ENCODE data around the gene OMD. TPM values are rescaled to one million over a fixed set of nuclear protein-coding genes. Genes with fewer than 3 reads are reported as not detected.

Gene OMD
- total and polyA plus RNA-seq, 9 of the 15 experiments (the other 6 are each of a cell fraction or from before 2014, with no cell fraction given) = 0.21 TPM; not detected in 8

GRCh38 chr9:92423612-92424011 lies 659 bp downstream of the OMD start (continued):
- TF ChIP-seq, protein P1, sequence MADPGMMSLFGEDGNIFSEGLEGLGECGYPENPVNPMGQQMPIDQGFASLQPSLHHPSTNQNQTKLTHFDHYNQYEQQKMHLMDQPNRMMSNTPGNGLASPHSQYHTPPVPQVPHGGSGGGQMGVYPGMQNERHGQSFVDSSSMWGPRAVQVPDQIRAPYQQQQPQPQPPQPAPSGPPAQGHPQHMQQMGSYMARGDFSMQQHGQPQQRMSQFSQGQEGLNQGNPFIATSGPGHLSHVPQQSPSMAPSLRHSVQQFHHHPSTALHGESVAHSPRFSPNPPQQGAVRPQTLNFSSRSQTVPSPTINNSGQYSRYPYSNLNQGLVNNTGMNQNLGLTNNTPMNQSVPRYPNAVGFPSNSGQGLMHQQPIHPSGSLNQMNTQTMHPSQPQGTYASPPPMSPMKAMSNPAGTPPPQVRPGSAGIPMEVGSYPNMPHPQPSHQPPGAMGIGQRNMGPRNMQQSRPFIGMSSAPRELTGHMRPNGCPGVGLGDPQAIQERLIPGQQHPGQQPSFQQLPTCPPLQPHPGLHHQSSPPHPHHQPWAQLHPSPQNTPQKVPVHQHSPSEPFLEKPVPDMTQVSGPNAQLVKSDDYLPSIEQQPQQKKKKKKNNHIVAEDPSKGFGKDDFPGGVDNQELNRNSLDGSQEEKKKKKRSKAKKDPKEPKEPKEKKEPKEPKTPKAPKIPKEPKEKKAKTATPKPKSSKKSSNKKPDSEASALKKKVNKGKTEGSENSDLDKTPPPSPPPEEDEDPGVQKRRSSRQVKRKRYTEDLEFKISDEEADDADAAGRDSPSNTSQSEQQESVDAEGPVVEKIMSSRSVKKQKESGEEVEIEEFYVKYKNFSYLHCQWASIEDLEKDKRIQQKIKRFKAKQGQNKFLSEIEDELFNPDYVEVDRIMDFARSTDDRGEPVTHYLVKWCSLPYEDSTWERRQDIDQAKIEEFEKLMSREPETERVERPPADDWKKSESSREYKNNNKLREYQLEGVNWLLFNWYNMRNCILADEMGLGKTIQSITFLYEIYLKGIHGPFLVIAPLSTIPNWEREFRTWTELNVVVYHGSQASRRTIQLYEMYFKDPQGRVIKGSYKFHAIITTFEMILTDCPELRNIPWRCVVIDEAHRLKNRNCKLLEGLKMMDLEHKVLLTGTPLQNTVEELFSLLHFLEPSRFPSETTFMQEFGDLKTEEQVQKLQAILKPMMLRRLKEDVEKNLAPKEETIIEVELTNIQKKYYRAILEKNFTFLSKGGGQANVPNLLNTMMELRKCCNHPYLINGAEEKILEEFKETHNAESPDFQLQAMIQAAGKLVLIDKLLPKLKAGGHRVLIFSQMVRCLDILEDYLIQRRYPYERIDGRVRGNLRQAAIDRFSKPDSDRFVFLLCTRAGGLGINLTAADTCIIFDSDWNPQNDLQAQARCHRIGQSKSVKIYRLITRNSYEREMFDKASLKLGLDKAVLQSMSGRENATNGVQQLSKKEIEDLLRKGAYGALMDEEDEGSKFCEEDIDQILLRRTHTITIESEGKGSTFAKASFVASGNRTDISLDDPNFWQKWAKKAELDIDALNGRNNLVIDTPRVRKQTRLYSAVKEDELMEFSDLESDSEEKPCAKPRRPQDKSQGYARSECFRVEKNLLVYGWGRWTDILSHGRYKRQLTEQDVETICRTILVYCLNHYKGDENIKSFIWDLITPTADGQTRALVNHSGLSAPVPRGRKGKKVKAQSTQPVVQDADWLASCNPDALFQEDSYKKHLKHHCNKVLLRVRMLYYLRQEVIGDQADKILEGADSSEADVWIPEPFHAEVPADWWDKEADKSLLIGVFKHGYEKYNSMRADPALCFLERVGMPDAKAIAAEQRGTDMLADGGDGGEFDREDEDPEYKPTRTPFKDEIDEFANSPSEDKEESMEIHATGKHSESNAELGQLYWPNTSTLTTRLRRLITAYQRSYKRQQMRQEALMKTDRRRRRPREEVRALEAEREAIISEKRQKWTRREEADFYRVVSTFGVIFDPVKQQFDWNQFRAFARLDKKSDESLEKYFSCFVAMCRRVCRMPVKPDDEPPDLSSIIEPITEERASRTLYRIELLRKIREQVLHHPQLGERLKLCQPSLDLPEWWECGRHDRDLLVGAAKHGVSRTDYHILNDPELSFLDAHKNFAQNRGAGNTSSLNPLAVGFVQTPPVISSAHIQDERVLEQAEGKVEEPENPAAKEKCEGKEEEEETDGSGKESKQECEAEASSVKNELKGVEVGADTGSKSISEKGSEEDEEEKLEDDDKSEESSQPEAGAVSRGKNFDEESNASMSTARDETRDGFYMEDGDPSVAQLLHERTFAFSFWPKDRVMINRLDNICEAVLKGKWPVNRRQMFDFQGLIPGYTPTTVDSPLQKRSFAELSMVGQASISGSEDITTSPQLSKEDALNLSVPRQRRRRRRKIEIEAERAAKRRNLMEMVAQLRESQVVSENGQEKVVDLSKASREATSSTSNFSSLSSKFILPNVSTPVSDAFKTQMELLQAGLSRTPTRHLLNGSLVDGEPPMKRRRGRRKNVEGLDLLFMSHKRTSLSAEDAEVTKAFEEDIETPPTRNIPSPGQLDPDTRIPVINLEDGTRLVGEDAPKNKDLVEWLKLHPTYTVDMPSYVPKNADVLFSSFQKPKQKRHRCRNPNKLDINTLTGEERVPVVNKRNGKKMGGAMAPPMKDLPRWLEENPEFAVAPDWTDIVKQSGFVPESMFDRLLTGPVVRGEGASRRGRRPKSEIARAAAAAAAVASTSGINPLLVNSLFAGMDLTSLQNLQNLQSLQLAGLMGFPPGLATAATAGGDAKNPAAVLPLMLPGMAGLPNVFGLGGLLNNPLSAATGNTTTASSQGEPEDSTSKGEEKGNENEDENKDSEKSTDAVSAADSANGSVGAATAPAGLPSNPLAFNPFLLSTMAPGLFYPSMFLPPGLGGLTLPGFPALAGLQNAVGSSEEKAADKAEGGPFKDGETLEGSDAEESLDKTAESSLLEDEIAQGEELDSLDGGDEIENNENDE (IDR thresholded peaks at IDR 0.05; ENCODE audit: low read depth, low read length) = no peak
- TF ChIP-seq THRA (IDR thresholded peaks at IDR 0.05) = no peak
- TF ChIP-seq GTF2E2 (tag; IDR thresholded peaks at IDR 0.05) = no peak
- TF ChIP-seq SMAD3 (CRISPR knock-in tag; conservative IDR thresholded peaks at IDR 0.05) = no peak
- TF ChIP-seq CHCHD3 (CRISPR knock-in tag; IDR thresholded peaks at IDR 0.05) = no peak
- TF ChIP-seq, protein P2, sequence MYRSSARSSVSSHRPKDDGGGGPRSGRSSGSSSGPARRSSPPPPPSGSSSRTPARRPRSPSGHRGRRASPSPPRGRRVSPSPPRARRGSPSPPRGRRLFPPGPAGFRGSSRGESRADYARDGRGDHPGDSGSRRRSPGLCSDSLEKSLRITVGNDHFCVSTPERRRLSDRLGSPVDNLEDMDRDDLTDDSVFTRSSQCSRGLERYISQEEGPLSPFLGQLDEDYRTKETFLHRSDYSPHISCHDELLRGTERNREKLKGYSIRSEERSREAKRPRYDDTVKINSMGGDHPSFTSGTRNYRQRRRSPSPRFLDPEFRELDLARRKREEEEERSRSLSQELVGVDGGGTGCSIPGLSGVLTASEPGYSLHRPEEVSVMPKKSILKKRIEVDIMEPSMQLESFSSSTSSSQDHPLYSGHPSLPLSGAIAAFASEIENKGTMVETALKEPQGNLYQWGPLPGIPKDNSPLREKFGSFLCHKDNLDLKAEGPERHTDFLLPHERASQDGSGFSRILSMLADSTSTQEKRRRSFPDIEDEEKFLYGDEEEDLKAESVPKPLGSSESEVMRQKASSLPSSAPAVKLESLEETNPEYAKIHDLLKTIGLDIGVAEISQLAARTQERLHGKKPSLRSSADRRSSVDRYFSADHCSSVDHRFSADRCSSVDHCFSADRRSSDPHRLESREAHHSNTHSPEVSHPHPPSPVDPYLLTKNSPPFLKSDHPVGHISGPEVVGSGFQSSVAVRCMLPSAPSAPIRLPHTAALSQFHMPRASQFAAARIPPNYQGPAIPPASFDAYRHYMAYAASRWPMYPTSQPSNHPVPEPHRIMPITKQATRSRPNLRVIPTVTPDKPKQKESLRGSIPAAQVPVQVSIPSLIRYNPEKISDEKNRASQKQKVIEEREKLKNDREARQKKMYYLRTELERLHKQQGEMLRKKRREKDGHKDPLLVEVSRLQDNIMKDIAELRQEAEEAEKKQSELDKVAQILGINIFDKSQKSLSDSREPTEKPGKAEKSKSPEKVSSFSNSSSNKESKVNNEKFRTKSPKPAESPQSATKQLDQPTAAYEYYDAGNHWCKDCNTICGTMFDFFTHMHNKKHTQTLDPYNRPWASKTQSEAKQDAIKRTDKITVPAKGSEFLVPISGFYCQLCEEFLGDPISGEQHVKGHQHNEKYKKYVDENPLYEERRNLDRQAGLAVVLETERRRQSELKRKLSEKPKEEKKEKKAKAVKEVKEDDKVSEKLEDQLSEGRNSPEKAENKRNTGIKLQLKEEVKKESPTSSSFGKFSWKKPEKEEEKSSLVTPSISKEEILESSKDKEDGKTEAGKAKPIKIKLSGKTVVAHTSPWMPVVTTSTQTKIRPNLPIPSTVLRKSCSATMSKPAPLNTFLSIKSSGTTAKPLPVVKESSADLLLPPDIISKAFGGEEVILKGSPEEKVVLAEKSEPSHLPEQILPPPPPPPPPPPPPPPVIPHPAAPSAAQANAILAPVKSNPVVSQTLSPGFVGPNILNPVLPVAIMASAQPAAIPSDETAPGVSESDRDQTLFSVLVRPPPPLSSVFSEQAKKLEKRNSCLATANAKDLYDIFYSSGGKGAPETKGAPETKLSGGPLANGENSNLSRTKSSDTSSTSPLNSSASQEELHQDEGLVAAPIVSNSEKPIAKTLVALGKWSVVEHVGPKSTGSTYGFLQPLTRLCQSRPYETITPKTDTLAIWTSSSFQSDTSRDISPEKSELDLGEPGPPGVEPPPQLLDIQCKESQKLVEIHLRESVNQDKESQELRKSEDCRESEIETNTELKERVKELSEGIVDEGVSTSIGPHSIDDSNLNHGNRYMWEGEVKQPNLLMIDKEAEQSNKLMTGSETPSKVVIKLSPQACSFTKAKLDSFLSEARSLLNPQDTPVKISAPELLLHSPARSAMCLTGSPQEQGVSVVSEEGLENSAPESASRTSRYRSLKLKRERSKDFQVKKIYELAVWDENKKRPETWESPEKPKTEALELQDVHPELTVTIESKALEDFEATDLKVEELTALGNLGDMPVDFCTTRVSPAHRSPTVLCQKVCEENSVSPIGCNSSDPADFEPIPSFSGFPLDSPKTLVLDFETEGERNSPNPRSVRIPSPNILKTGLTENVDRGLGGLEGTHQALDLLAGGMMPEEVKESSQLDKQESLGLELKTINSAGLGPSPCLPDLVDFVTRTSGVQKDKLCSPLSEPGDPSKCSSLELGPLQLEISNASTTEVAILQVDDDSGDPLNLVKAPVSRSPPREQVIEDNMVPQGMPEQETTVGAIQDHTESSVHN (IDR thresholded peaks at IDR 0.05; ENCODE audit: borderline replicate concordance in 1 of 2, low read depth in 1 of 2) = no peak
